GM19324 (cell line): ENCODE results near the gene FKBP6.
"Not testable (repeated sequence)": the region's sequence is repeated elsewhere in the genome, so short reads cannot be mapped to it uniquely, and the experiment has no call there.

Source experiments
- ATAC-seq: cut with Tn5 transposase; IDR thresholded peaks from one replicate; pipeline ENCODE4 v1.9.1; 2021; ENCODE audit warnings: mild to moderate bottlenecking, moderate library complexity; ENCODE audit not compliant: unreplicated experiment, low FRiP score

FKBP6 gene

GRCh38 chr7:73387908-73388414 is 60.0 kb downstream of the FKBP6 start:
- ATAC-seq: no peak

GRCh38 chr7:73391396-73391795 is 63.4 kb downstream of the FKBP6 start:
- ATAC-seq: no peak

- no peak for ATAC-seq
Observed at GRCh38 chr7:73394422-73394821, 66.5 kb downstream of the FKBP6 start.

- no peak for ATAC-seq
Observed at GRCh38 chr7:73395538-73396503, 67.9 kb downstream of the FKBP6 start.

- no peak for ATAC-seq
Observed at GRCh38 chr7:73397521-73398281, 69.7 kb downstream of the FKBP6 start.

- not testable (repeated sequence) for ATAC-seq
Observed at GRCh38 chr7:73399185-73400050, 71.5 kb downstream of the FKBP6 start.

- ATAC-seq: not testable (repeated sequence)
Observed at GRCh38 chr7:73404860-73405259, 76.9 kb downstream of the FKBP6 start.
